Spleen (tissue), 11 donors: ENCODE data around the gene CAMTA1. TPM values are rescaled to one million over a fixed set of nuclear protein-coding genes. Genes with fewer than 3 reads are reported as not detected.

Source experiments
- DNase-seq: peaks from one replicate; pipeline ENCODE4 v3.0.0-alpha.2; 2020
- H3K27ac ChIP-seq, 8 donors: fragments of 200-600 bp; sonication (generic) in 7 of 8; 1 replicate in 4 of 8; 2 replicates in 4 of 8; pipeline versions ENCODE4 v1.5.0 to v1.8.0; 2016 to 2021; ENCODE audit warnings: inconsistent platforms in 4 of 8, mild to moderate bottlenecking in 4 of 8, moderate library complexity in 1 of 8
- H3K27me3 ChIP-seq, 7 donors: fragments of 200-600 bp; sonication (generic) in 6 of 7; replicated peaks in 1 of 7; 1 replicate in 4 of 7; 2 replicates in 3 of 7; pipeline versions ENCODE4 v1.5.0 to v1.8.0; 2016 to 2021; ENCODE audit warnings: inconsistent platforms in 3 of 7, mild to moderate bottlenecking in 1 of 7
- H3K36me3 ChIP-seq, 6 donors: fragments of 200-600 bp; sonication (generic) in 5 of 6; 1 replicate in 4 of 6; 2 replicates in 2 of 6; pipeline versions ENCODE4 v1.5.0 to v1.8.0; 2016 to 2021; ENCODE audit warnings: inconsistent platforms in 2 of 6
- H3K4me1 ChIP-seq, 6 donors: fragments of 200-600 bp; sonication (generic) in 5 of 6; 1 replicate in 3 of 6; 2 replicates in 3 of 6; pipeline versions ENCODE4 v1.5.0 to v1.8.0; 2016 to 2021; ENCODE audit warnings: inconsistent platforms in 3 of 6
- H3K4me3 ChIP-seq, 8 donors: fragments of 200-600 bp; sonication (generic) in 7 of 8; 1 replicate in 4 of 8; 2 replicates in 4 of 8; pipeline versions ENCODE4 v1.5.0 to v1.8.0; 2016 to 2021; ENCODE audit warnings: inconsistent platforms in 4 of 8, mild to moderate bottlenecking in 4 of 8, moderate library complexity in 2 of 8
- H3K9me3 ChIP-seq, 8 donors: fragments of 200-600 bp; sonication (generic) in 7 of 8; 1 replicate in 4 of 8; 2 replicates in 4 of 8; pipeline versions ENCODE4 v1.5.0 to v1.8.0; 2016 to 2021; ENCODE audit warnings: inconsistent platforms in 4 of 8
- POLR2A ChIP-seq, 3 donors: fragments of 450-650 bp; IDR thresholded peaks; one replicate each; pipeline ENCODE4 v1.5.1; 2017; ENCODE audit warnings: antibody characterized with exemption in 3 of 3, mild to moderate bottlenecking in 1 of 3
- POLR2AphosphoS5 ChIP-seq, 3 donors: sonication (generic); formaldehyde crosslinking; IDR thresholded peaks; one replicate each; pipeline ENCODE4 v1.5.1; 2017; ENCODE audit warnings: antibody characterized with exemption in 3 of 3
- WGBS, 5 donors: extraction: QIAGEN DNeasy Blood & Tissue Kit in 3 of 5; methylation state at CpG; one replicate each; pipeline versions ENCODE4 v1.1.5 to v1.1.7; 2013 to 2018; 5-methylcytosine and 5-hydroxymethylcytosine counted together
- intact Hi-C: fragments of 100-400 bp; cut with DNase I; formaldehyde crosslinking; loops from one replicate; pipeline ENCODE4 v1.15.0; 2023; ENCODE audit warnings: low total_unique reads
- polyA plus RNA-seq, 3 donors: library from polyadenylated mRNA; stranded (reverse); fragments of 200-250 nt; gene quantifications; one replicate each; pipeline ENCODE4 v1.2.1, GENCODE V29; 2013
- total RNA-seq, 7 donors: library from RNA; depleted of rRNA in 3 of 7; stranded (reverse); fragments of >200 nt in 3 of 7; fragmentation: NEBNext Ultra II Directional in 4 of 7; extraction: Animal tissue kit (Norgen Biotek cat#: 25700) in 4 of 7; gene quantifications; one replicate each; pipeline versions ENCODE4 v1.1.0 to v1.2.1, GENCODE V29; 2016 to 2021
- TF ChIP-seq, protein P1 (sequence below), 11 experiments: fragments of 200-600 bp in 7 of 11; fragments of 450-650 bp in 4 of 11; sonication (generic) in 4 of 11; IDR thresholded peaks in 8 of 11; conservative IDR thresholded peaks in 3 of 11; 1 replicate in 7 of 11; 2 replicates in 4 of 11; pipeline versions ENCODE4 v1.4.0 to v1.8.0; 2016 to 2021; ENCODE audit warnings: antibody characterized with exemption in 11 of 11, inconsistent platforms in 4 of 11, mild to moderate bottlenecking in 1 of 11
- donor health status: healthy with polysubstance abuse.
- donor health status: DM: no; HTN: no; CAD: no; lungs with moderate emphysema.
- donor health status: DM: no; HTN: no; CAD: no.
- donor health status: Bipolar disorder and iron deficiency.
- donor health status: healthy.
- donor health status: DM: no; HTN: no; CAD: no.
- donor health status: DM: yes; HTN: yes; CAD: no.

The CAMTA1 gene
- total and polyA plus RNA-seq, 10 donors: 53.0 to 106 (median 77.3) TPM

DNA sequence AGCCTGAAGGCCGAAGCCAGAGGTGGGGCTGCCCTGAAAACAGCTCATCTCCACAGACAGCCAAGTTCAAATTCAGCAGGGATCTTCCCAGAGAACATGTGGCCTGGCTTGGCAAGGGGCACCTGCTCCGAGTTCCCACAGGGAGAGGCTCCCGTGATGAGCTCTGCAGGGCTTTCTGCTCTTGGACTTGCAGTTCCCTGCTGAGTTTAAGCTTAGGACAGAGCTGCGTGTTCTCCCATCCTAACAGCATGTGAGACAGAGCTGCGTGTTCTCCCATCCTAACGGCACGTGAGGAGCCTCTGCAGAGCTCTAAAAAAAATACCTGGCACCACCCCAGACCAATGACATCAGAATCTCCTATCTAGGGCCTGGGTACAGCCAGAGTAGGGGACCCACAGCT lies 872.8 kb downstream of the CAMTA1 start:
- Histone ChIP-seq H3K36me3 (no peaks in the 10 kb centered on the region), H3K27me3 (peaks cover 0 to 6% (median 0%) of the 10 kb centered on the region in 7 donors), H3K9me3 (no peaks in the 10 kb centered on the region), H3K27ac (no peak overlapping the region), H3K4me3 (no peak overlapping the region), H3K4me1 (no peaks in the 10 kb centered on the region)
- intact Hi-C loops: no loop called here
- TF ChIP-seq, protein P1, sequence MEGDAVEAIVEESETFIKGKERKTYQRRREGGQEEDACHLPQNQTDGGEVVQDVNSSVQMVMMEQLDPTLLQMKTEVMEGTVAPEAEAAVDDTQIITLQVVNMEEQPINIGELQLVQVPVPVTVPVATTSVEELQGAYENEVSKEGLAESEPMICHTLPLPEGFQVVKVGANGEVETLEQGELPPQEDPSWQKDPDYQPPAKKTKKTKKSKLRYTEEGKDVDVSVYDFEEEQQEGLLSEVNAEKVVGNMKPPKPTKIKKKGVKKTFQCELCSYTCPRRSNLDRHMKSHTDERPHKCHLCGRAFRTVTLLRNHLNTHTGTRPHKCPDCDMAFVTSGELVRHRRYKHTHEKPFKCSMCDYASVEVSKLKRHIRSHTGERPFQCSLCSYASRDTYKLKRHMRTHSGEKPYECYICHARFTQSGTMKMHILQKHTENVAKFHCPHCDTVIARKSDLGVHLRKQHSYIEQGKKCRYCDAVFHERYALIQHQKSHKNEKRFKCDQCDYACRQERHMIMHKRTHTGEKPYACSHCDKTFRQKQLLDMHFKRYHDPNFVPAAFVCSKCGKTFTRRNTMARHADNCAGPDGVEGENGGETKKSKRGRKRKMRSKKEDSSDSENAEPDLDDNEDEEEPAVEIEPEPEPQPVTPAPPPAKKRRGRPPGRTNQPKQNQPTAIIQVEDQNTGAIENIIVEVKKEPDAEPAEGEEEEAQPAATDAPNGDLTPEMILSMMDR (IDR thresholded peaks at IDR 0.05 in 8 of 11, conservative IDR thresholded peaks at IDR 0.05 in 3 of 11): no peak
- no peak for TF ChIP-seq POLR2A (IDR thresholded peaks at IDR 0.05)
- TF ChIP-seq POLR2AphosphoS5 (IDR thresholded peaks at IDR 0.05): no peak
- DNase-seq: no peak
- WGBS, 5 donors: 78 to 94% (median 89%) methylated on average over 6 to 7 of the region's 7 CpGs

DNA sequence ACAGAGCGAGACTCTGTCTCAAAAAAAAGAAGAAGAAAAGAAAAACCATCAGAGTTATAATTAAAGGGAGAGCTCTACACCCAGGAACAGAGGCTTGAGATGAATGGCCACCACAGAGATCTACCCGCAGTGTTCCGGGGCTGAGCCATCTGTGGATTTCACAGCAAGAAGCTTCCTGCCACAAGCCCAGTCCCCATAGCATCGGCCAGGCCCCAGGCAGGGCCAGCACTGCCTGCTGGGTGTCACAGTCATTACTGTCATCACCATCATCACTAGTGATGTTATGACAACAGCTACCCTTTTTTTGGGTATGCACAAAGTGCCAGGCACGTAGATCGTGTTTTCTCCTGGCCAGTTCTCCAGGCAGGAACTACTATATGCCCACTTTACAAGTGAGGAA lies 874.3 kb downstream of the CAMTA1 start:
- 67 to 93% (median 88%) methylated on average over 5 to 6 of the region's 6 CpGs for WGBS, 5 donors
- TF ChIP-seq POLR2A (IDR thresholded peaks at IDR 0.05) (no peak), POLR2AphosphoS5 (IDR thresholded peaks at IDR 0.05) (no peak)
- TF ChIP-seq, protein P1 (IDR thresholded peaks at IDR 0.05 in 8 of 11, conservative IDR thresholded peaks at IDR 0.05 in 3 of 11): no peak
- intact Hi-C loops: no loop called here

DNA sequence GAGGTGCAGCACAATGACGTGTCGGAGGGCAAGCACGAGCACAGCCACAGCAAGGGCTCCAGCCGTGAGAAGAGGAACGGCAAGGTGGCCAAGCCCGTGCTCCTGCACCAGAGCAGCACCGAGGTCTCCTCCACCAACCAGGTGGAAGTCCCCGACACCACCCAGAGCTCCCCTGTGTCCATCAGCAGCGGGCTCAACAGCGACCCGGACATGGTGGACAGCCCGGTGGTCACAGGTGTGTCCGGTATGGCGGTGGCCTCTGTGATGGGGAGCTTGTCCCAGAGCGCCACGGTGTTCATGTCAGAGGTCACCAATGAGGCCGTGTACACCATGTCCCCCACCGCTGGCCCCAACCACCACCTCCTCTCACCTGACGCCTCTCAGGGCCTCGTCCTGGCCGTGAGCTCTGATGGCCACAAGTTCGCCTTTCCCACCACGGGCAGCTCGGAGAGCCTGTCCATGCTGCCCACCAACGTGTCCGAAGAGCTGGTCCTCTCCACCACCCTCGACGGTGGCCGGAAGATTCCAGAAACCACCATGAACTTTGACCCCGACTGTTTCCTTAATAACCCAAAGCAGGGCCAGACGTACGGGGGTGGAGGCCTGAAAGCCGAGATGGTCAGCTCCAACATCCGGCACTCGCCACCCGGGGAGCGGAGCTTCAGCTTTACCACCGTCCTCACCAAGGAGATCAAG lies 878.3 kb downstream of the CAMTA1 start:
- H3K36me3 ChIP-seq: no peaks in the 10 kb centered on the region
- no peaks in the 10 kb centered on the region for H3K9me3 ChIP-seq
- intact Hi-C loops: no loop called here
- H3K4me3 ChIP-seq: no peak overlapping the region
- H3K27me3 ChIP-seq: peaks cover 0 to 6% (median 0%) of the 10 kb centered on the region in 7 donors
- no peak overlapping the region for H3K27ac ChIP-seq
- 82 to 93% (median 90%) methylated on average over 24 to 38 of the region's 38 CpGs for WGBS, 5 donors
- H3K4me1 ChIP-seq: peaks cover 0 to 6% (median 4%) of the 10 kb centered on the region in 6 donors
- TF ChIP-seq POLR2A (IDR thresholded peaks at IDR 0.05) (no peak), POLR2AphosphoS5 (IDR thresholded peaks at IDR 0.05) (no peak)
- TF ChIP-seq, protein P1 (IDR thresholded peaks at IDR 0.05 in 8 of 11, conservative IDR thresholded peaks at IDR 0.05 in 3 of 11): no peak
- no peak for DNase-seq

More for the DNA sequence above, 874.3 kb downstream of the CAMTA1 start:
- no peak overlapping the region for H3K4me3 ChIP-seq
- H3K36me3 ChIP-seq: no peaks in the 10 kb centered on the region
- no peak for DNase-seq
- no peaks in the 10 kb centered on the region for H3K4me1 ChIP-seq
- H3K27ac ChIP-seq: no peak overlapping the region
- no peaks in the 10 kb centered on the region for H3K9me3 ChIP-seq
- peaks cover 0 to 6% (median 0%) of the 10 kb centered on the region in 7 donors for H3K27me3 ChIP-seq

DNA sequence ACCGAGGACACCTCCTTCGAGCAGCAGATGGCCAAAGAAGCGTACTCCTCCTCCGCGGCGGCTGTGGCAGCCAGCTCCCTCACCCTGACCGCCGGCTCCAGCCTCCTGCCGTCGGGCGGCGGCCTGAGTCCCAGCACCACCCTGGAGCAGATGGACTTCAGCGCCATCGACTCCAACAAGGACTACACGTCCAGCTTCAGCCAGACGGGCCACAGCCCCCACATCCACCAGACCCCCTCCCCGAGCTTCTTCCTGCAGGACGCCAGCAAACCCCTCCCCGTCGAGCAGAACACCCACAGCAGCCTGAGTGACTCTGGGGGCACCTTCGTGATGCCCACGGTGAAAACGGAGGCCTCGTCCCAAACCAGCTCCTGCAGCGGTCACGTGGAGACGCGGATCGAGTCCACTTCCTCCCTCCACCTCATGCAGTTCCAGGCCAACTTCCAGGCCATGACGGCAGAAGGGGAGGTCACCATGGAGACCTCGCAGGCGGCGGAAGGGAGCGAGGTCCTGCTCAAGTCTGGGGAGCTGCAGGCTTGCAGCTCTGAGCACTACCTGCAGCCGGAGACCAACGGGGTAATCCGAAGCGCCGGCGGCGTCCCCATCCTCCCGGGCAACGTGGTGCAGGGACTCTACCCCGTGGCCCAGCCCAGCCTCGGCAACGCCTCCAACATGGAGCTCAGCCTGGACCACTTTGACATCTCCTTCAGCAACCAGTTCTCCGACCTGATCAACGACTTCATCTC lies 879.1 kb downstream of the CAMTA1 start:
- Histone ChIP-seq H3K27ac (no peak overlapping the region), H3K9me3 (no peaks in the 10 kb centered on the region), H3K4me3 (no peak overlapping the region), H3K36me3 (no peaks in the 10 kb centered on the region), H3K4me1 (peaks cover 0 to 10% (median 4%) of the 10 kb centered on the region in 6 donors), H3K27me3 (peaks cover 0 to 6% (median 0%) of the 10 kb centered on the region in 7 donors)
- DNase-seq: no peak
- WGBS, 5 donors: 88 to 92% (median 92%) methylated on average over 34 to 48 of the region's 48 CpGs
- no peak for TF ChIP-seq POLR2A (IDR thresholded peaks at IDR 0.05)
- TF ChIP-seq, protein P1 (IDR thresholded peaks at IDR 0.05 in 8 of 11, conservative IDR thresholded peaks at IDR 0.05 in 3 of 11): no peak
- no peak for TF ChIP-seq POLR2AphosphoS5 (IDR thresholded peaks at IDR 0.05)
- intact Hi-C loops: no loop called here
